GM23338 (cell line): ENCODE measurements around the gene ANKRD17. TPM values are rescaled to one million over a fixed set of nuclear protein-coding genes. Genes with fewer than 3 reads are reported as not detected.

Experiments used
- ATAC-seq: fragments of 200-7000 bp; cut with Tn5 transposase; 3 replicates; pipeline ENCODE4 v1.9.1; 2020
- DNase-seq: peaks from one replicate; pipeline ENCODE4 v3.0.0-alpha.2; 2015; ENCODE audit warnings: low spot score
- H2AFZ ChIP-seq: fragments of 200-600 bp; sonication (generic); 2 replicates; pipeline ENCODE4 v1.8.0; 2016; ENCODE audit warnings: antibody characterized with exemption, mild to moderate bottlenecking, moderate library complexity
- H3F3A ChIP-seq: fragments of 200-600 bp; sonication (generic); replicated peaks from 2 replicates; pipeline ENCODE4 v1.8.0; 2017; ENCODE audit warnings: antibody characterized with exemption, mixed run types, low read depth
- H3K27ac ChIP-seq: fragments of 200-600 bp; sonication (generic); 2 replicates; pipeline ENCODE4 v1.6.1; 2016; ENCODE audit warnings: low read depth
- H3K27me3 ChIP-seq: fragments of 200-600 bp; sonication (generic); 2 replicates; pipeline ENCODE4 v1.8.0; 2016; ENCODE audit warnings: mild to moderate bottlenecking, mixed run types, moderate library complexity; ENCODE audit not compliant: insufficient read depth
- H3K36me3 ChIP-seq: fragments of 200-600 bp; sonication (generic); 2 replicates; pipeline ENCODE4 v1.8.0; 2016; ENCODE audit warnings: mild to moderate bottlenecking; ENCODE audit not compliant: insufficient read depth
- H3K4me1 ChIP-seq: fragments of 200-600 bp; sonication (generic); 2 replicates; pipeline ENCODE4 v1.8.0; 2016; ENCODE audit warnings: mild to moderate bottlenecking, moderate library complexity; ENCODE audit not compliant: insufficient read depth
- H3K4me2 ChIP-seq: fragments of 200-600 bp; sonication (generic); 2 replicates; pipeline ENCODE4 v1.7.1; 2017; ENCODE audit warnings: mixed run types
- H3K4me3 ChIP-seq: fragments of 200-600 bp; sonication (generic); 2 replicates; pipeline ENCODE4 v1.6.1; 2016; ENCODE audit warnings: mixed run types
- H3K79me2 ChIP-seq: fragments of 200-600 bp; sonication (generic); replicated peaks from 2 replicates; pipeline ENCODE4 v1.8.0; 2017; ENCODE audit warnings: mild to moderate bottlenecking; ENCODE audit not compliant: insufficient read depth
- H3K9me2 ChIP-seq: fragments of 200-600 bp; sonication (generic); 2 replicates; pipeline ENCODE4 v1.8.0; 2017; ENCODE audit not compliant: insufficient read depth
- H4K20me1 ChIP-seq: fragments of 200-600 bp; sonication (generic); replicated peaks from 2 replicates; pipeline ENCODE4 v1.8.0; 2017; ENCODE audit warnings: mild to moderate bottlenecking; ENCODE audit not compliant: insufficient read depth
- H3K27ac Mint-ChIP-seq: 2 replicates; pipeline ENCODE4 v1.8.0; 2020; ENCODE audit warnings: inconsistent platforms, mild to moderate bottlenecking, moderate library complexity, mixed read lengths
- H3K27me3 Mint-ChIP-seq: 3 replicates; pipeline ENCODE4 v1.8.0; 2022; ENCODE audit warnings: low read depth, mild to moderate bottlenecking, moderate library complexity, mixed read lengths, inconsistent platforms; ENCODE audit not compliant: insufficient read depth, poor library complexity
- H3K36me3 Mint-ChIP-seq: 3 replicates; pipeline ENCODE4 v1.8.0; 2021; ENCODE audit warnings: low read depth, mild to moderate bottlenecking, inconsistent platforms, moderate library complexity, mixed read lengths
- H3K4me1 Mint-ChIP-seq: 3 replicates; pipeline ENCODE4 v1.8.0; 2020; ENCODE audit warnings: mild to moderate bottlenecking, inconsistent platforms, mixed read lengths
- H3K4me3 Mint-ChIP-seq: 3 replicates; pipeline ENCODE4 v1.8.0; 2021; ENCODE audit warnings: moderate library complexity, mild to moderate bottlenecking, inconsistent platforms, mixed read lengths
- H3K9me3 Mint-ChIP-seq: 3 replicates; pipeline ENCODE4 v1.8.0; 2020; ENCODE audit warnings: moderate library complexity, mild to moderate bottlenecking, inconsistent platforms, mixed read lengths
- CREB1 ChIP-seq: fragments of 250-450 bp; sonication (Bioruptor Pico); IDR thresholded peaks from 2 replicates; pipeline ENCODE4 v1.5.0; 2020; ENCODE audit warnings: low read depth, mild to moderate bottlenecking, moderate library complexity
- EZH2 ChIP-seq: fragments of 200-600 bp; sonication (generic); IDR thresholded peaks from one replicate; pipeline ENCODE4 v1.8.0; 2017; ENCODE audit warnings: antibody characterized with exemption, mild to moderate bottlenecking, low read depth; ENCODE audit not compliant: unreplicated experiment
- EZH2phosphoT487 ChIP-seq: fragments of 200-600 bp; sonication (generic); IDR thresholded peaks from one replicate; pipeline ENCODE4 v1.8.1; 2018; ENCODE audit warnings: antibody characterized with exemption; ENCODE audit not compliant: unreplicated experiment
- JUNB ChIP-seq: IDR thresholded peaks from one replicate; pipeline ENCODE4 v1.6.1; 2016; ENCODE audit warnings: antibody characterized with exemption; ENCODE audit not compliant: unreplicated experiment
- NANOG ChIP-seq: IDR thresholded peaks from 2 replicates; pipeline ENCODE4 v1.6.1; 2016; ENCODE audit warnings: antibody characterized with exemption, borderline replicate concordance
- POLR2AphosphoS5 ChIP-seq: IDR thresholded peaks from 2 replicates; pipeline ENCODE4 v1.6.1; 2016; ENCODE audit warnings: antibody characterized with exemption, low read depth
- STAT1 ChIP-seq: IDR thresholded peaks from one replicate; pipeline ENCODE4 v1.6.1; 2016; ENCODE audit warnings: antibody characterized with exemption; ENCODE audit not compliant: unreplicated experiment
- ZNF114 ChIP-seq: fragments of 250-450 bp; sonication (Bioruptor Pico); IDR thresholded peaks from 2 replicates; pipeline ENCODE4 v1.5.0; 2020; ENCODE audit warnings: mild to moderate bottlenecking, moderate library complexity
- ZNF331 ChIP-seq: fragments of 250-450 bp; sonication (Bioruptor Pico); IDR thresholded peaks from 2 replicates; pipeline ENCODE4 v1.5.0; 2020; ENCODE audit warnings: low read depth, mild to moderate bottlenecking, moderate library complexity
- polyA plus RNA-seq: library from polyadenylated mRNA; unstranded; fragments of >200 nt; fragmentation: Nextera tagmentation; extraction: Ambion mirVana; gene quantifications from 2 replicates; pipeline ENCODE4 v1.2.1, GENCODE V29; 2016
- total RNA-seq: library from RNA; depleted of rRNA; stranded (reverse); fragments of >200 nt; shearing (Covaris generic); gene quantifications from 2 replicates; pipeline ENCODE4 v1.2.3, GENCODE V29; 2014
- TF ChIP-seq, protein P1 (sequence below), 2 experiments: fragments of 200-600 bp in 1 of 2; sonication (generic) in 1 of 2; conservative IDR thresholded peaks; 2 replicates each; pipeline versions ENCODE4 v1.5.1 to v1.6.1; 2016 to 2017; ENCODE audit warnings: antibody characterized with exemption in 2 of 2, low read depth in 2 of 2, mild to moderate bottlenecking in 2 of 2, moderate library complexity in 1 of 2
- TF ChIP-seq, protein P2 (sequence below): fragments of 250-450 bp; sonication (Bioruptor Pico); IDR thresholded peaks from 2 replicates; pipeline ENCODE4 v1.5.0; 2020; ENCODE audit warnings: mild to moderate bottlenecking, moderate library complexity
- TF ChIP-seq, protein P3 (sequence below): IDR thresholded peaks from one replicate; pipeline ENCODE4 v1.6.1; 2018; ENCODE audit warnings: antibody characterized with exemption; ENCODE audit not compliant: unreplicated experiment
- TF ChIP-seq, protein P4 (sequence below): IDR thresholded peaks from 2 replicates; pipeline ENCODE4 v1.6.1; 2016; ENCODE audit warnings: antibody characterized with exemption

Gene ANKRD17
- total and polyA plus RNA-seq, 2 experiments from 2014 or later = 41.9 to 85.3 TPM

DNA sequence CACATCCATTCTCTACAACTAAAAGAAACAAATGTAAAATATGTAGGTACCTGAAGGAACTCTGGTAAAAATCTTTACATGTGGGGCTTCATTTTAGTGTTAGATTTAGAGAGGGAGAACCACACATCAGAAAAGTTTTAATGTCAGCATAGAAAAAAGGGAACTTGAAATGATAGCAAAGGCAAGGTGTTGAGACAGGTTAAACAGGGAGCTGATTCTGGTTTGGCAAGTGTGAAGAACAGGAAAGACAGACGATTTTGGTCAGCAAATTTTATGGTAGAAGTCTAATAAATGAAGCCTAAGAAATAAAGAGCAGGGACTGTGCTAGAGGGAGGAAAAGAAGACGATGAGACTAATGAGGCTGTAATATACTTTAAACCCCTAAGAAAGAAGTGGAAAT, 121.5 kb downstream of the ANKRD17 start:
- peaks cover 17% of the 10 kb centered on the region for H3K79me2 ChIP-seq
- H3K4me2 ChIP-seq = no peak overlapping the region
- no peaks in the 10 kb centered on the region for H3F3A ChIP-seq
- DNase-seq (no peak), ATAC-seq (no peak)
- H3K27me3 Mint-ChIP-seq = no peaks in the 10 kb centered on the region
- no peak overlapping the region for H3K27ac Mint-ChIP-seq
- TF ChIP-seq ZNF331 (CRISPR knock-in tag) = no peak
- no peak for TF ChIP-seq NANOG
- no peak for TF ChIP-seq CREB1 (CRISPR knock-in tag)
- no peak for TF ChIP-seq STAT1
- TF ChIP-seq, protein P1, sequence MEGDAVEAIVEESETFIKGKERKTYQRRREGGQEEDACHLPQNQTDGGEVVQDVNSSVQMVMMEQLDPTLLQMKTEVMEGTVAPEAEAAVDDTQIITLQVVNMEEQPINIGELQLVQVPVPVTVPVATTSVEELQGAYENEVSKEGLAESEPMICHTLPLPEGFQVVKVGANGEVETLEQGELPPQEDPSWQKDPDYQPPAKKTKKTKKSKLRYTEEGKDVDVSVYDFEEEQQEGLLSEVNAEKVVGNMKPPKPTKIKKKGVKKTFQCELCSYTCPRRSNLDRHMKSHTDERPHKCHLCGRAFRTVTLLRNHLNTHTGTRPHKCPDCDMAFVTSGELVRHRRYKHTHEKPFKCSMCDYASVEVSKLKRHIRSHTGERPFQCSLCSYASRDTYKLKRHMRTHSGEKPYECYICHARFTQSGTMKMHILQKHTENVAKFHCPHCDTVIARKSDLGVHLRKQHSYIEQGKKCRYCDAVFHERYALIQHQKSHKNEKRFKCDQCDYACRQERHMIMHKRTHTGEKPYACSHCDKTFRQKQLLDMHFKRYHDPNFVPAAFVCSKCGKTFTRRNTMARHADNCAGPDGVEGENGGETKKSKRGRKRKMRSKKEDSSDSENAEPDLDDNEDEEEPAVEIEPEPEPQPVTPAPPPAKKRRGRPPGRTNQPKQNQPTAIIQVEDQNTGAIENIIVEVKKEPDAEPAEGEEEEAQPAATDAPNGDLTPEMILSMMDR (conservative IDR thresholded peaks at IDR 0.05; ENCODE audit: low read depth in 2 of 2) = no peak
- no peak for TF ChIP-seq POLR2AphosphoS5
- TF ChIP-seq, protein P2, sequence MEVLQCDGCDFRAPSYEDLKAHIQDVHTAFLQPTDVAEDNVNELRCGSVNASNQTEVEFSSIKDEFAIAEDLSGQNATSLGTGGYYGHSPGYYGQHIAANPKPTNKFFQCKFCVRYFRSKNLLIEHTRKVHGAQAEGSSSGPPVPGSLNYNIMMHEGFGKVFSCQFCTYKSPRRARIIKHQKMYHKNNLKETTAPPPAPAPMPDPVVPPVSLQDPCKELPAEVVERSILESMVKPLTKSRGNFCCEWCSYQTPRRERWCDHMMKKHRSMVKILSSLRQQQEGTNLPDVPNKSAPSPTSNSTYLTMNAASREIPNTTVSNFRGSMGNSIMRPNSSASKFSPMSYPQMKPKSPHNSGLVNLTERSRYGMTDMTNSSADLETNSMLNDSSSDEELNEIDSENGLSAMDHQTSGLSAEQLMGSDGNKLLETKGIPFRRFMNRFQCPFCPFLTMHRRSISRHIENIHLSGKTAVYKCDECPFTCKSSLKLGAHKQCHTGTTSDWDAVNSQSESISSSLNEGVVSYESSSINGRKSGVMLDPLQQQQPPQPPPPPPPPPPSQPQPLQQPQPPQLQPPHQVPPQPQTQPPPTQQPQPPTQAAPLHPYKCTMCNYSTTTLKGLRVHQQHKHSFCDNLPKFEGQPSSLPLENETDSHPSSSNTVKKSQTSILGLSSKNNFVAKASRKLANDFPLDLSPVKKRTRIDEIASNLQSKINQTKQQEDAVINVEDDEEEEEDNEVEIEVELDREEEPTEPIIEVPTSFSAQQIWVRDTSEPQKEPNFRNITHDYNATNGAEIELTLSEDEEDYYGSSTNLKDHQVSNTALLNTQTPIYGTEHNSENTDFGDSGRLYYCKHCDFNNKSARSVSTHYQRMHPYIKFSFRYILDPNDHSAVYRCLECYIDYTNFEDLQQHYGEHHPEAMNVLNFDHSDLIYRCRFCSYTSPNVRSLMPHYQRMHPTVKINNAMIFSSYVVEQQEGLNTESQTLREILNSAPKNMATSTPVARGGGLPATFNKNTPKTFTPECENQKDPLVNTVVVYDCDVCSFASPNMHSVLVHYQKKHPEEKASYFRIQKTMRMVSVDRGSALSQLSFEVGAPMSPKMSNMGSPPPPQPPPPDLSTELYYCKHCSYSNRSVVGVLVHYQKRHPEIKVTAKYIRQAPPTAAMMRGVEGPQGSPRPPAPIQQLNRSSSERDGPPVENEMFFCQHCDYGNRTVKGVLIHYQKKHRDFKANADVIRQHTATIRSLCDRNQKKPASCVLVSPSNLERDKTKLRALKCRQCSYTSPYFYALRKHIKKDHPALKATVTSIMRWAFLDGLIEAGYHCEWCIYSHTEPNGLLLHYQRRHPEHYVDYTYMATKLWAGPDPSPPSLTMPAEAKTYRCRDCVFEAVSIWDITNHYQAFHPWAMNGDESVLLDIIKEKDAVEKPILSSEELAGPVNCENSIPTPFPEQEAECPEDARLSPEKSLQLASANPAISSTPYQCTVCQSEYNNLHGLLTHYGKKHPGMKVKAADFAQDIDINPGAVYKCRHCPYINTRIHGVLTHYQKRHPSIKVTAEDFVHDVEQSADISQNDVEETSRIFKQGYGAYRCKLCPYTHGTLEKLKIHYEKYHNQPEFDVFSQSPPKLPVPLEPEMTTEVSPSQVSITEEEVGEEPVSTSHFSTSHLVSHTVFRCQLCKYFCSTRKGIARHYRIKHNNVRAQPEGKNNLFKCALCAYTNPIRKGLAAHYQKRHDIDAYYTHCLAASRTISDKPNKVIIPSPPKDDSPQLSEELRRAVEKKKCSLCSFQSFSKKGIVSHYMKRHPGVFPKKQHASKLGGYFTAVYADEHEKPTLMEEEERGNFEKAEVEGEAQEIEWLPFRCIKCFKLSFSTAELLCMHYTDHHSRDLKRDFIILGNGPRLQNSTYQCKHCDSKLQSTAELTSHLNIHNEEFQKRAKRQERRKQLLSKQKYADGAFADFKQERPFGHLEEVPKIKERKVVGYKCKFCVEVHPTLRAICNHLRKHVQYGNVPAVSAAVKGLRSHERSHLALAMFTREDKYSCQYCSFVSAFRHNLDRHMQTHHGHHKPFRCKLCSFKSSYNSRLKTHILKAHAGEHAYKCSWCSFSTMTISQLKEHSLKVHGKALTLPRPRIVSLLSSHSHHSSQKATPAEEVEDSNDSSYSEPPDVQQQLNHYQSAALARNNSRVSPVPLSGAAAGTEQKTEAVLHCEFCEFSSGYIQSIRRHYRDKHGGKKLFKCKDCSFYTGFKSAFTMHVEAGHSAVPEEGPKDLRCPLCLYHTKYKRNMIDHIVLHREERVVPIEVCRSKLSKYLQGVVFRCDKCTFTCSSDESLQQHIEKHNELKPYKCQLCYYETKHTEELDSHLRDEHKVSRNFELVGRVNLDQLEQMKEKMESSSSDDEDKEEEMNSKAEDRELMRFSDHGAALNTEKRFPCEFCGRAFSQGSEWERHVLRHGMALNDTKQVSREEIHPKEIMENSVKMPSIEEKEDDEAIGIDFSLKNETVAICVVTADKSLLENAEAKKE = no peak
- no peak for TF ChIP-seq ZNF114 (CRISPR knock-in tag)
- no peak for TF ChIP-seq EZH2phosphoT487
- TF ChIP-seq, protein P3, sequence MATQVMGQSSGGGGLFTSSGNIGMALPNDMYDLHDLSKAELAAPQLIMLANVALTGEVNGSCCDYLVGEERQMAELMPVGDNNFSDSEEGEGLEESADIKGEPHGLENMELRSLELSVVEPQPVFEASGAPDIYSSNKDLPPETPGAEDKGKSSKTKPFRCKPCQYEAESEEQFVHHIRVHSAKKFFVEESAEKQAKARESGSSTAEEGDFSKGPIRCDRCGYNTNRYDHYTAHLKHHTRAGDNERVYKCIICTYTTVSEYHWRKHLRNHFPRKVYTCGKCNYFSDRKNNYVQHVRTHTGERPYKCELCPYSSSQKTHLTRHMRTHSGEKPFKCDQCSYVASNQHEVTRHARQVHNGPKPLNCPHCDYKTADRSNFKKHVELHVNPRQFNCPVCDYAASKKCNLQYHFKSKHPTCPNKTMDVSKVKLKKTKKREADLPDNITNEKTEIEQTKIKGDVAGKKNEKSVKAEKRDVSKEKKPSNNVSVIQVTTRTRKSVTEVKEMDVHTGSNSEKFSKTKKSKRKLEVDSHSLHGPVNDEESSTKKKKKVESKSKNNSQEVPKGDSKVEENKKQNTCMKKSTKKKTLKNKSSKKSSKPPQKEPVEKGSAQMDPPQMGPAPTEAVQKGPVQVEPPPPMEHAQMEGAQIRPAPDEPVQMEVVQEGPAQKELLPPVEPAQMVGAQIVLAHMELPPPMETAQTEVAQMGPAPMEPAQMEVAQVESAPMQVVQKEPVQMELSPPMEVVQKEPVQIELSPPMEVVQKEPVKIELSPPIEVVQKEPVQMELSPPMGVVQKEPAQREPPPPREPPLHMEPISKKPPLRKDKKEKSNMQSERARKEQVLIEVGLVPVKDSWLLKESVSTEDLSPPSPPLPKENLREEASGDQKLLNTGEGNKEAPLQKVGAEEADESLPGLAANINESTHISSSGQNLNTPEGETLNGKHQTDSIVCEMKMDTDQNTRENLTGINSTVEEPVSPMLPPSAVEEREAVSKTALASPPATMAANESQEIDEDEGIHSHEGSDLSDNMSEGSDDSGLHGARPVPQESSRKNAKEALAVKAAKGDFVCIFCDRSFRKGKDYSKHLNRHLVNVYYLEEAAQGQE = no peak
- TF ChIP-seq, protein P4, sequence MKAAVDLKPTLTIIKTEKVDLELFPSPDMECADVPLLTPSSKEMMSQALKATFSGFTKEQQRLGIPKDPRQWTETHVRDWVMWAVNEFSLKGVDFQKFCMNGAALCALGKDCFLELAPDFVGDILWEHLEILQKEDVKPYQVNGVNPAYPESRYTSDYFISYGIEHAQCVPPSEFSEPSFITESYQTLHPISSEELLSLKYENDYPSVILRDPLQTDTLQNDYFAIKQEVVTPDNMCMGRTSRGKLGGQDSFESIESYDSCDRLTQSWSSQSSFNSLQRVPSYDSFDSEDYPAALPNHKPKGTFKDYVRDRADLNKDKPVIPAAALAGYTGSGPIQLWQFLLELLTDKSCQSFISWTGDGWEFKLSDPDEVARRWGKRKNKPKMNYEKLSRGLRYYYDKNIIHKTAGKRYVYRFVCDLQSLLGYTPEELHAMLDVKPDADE = no peak
- TF ChIP-seq JUNB = no peak
- no peak for TF ChIP-seq EZH2
- H3K4me1 Mint-ChIP-seq = no peaks in the 10 kb centered on the region
- H3K9me3 Mint-ChIP-seq = no peaks in the 10 kb centered on the region
- H3K36me3 Mint-ChIP-seq = peaks cover 65% of the 10 kb centered on the region
- H3K36me3 ChIP-seq = peaks cover 60% of the 10 kb centered on the region
- no peaks in the 10 kb centered on the region for H3K9me2 ChIP-seq
- H3K27ac ChIP-seq = no peak overlapping the region
- peaks cover 7% of the 10 kb centered on the region for H4K20me1 ChIP-seq
- H3K4me1 ChIP-seq = no peaks in the 10 kb centered on the region; the same call in 1 of the 2 replicates
- no peak overlapping the region for H3K4me3 ChIP-seq
- no peaks in the 10 kb centered on the region for H3K27me3 ChIP-seq
- no peak overlapping the region; the same call in 2 of the 3 replicates for H3K4me3 Mint-ChIP-seq
- no peak overlapping the region for H2AFZ ChIP-seq
